Measurements from ENCODE around the gene PGS1.
"Not testable (repeated sequence)": the region's sequence is repeated elsewhere in the genome, so short reads cannot be mapped to it uniquely, and the experiment has no call there.

The PGS1 gene, protein sequence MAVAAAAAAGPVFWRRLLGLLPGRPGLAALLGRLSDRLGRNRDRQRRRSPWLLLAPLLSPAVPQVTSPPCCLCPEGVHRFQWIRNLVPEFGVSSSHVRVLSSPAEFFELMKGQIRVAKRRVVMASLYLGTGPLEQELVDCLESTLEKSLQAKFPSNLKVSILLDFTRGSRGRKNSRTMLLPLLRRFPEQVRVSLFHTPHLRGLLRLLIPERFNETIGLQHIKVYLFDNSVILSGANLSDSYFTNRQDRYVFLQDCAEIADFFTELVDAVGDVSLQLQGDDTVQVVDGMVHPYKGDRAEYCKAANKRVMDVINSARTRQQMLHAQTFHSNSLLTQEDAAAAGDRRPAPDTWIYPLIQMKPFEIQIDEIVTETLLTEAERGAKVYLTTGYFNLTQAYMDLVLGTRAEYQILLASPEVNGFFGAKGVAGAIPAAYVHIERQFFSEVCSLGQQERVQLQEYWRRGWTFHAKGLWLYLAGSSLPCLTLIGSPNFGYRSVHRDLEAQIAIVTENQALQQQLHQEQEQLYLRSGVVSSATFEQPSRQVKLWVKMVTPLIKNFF

DNA sequence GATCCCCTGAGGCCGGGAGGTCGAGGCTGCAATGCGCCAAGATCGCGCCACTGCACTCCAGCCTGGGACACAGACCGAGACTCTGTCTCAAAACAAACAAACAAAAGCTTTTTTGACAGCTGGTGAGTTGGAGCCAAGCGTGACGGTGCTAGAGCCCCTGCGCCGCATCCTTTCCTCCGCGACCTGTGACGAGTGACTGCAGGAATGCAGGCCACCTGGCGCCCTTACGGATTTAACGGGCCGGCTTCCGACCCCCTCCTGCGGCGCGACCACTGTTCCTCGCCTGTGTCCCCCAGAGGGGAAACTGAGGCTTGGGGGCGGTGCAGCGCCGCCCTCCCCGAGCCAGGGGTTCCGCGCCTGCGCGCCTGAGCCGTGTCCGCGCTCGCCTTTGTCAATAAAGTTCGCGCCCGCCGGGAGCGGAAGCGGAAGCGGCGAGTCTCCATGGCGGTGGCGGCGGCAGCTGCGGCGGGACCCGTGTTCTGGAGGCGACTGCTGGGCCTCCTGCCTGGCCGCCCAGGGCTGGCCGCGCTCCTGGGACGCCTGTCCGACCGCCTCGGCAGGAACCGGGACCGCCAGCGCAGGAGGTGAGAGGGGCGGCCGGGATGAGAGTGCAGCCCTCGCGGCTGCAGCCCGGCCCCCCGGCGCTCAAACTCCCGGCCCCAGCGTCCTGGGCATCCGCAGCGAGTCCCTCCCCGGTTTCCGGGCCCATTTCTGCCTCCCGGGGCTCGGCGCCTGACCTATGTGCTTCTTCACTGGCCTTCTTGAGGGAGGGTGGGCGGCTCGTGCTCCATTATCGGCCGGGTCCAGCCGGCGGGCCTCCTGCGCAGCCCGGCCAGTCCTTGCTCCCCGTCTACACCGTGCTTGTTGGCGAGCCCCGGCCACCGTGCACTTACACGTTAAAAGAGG, at the start of gene PGS1:
Gene PGS1 (plus strand): TSS at position 425 of the 906 bp plus-strand sequence. CDS start 17 bp downstream, at position 442.
- DNase-seq, result peak; percentile 83 to 86

DNA sequence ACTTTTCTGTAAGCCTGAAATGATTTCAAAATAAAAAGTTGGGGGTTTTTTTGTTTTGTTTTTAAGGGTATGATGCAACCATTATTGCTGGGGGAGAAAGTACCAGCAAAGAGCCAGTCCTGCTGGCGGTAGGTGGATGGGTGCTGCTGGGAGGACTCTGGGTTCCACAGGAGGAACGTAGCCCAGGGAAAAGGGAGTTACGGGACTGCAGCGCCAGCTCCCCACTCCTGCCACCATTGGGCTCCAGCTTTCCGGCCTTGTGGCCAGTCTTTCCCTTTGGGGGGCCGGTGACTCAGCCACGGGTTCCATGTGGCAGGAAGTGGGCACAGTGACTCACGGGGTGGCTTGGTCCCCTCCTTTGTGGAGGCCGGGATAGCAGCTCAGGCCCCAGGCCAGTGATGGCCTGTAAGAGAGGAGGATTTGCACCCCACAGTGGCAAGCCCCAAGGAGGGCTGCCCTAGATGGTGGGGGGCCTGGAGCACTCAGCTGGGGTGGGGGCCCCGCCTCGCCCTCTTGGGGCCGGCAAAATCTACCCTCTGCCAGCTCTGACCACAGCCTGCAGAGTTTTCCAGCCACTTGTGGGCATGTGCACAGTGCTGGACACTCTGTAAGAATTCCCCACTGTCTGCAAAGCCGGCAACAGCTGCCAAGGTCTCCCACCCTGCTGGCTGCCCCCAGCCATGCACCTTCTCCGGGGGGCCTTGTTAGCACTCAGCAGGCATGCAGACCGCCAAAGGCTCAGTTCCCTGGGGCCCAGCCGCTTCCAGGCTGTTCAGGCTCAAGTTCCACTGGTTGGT, 49.0 kb upstream of the PGS1 start:
- DNase-seq, result peak; percentile 41 to 56

DNA sequence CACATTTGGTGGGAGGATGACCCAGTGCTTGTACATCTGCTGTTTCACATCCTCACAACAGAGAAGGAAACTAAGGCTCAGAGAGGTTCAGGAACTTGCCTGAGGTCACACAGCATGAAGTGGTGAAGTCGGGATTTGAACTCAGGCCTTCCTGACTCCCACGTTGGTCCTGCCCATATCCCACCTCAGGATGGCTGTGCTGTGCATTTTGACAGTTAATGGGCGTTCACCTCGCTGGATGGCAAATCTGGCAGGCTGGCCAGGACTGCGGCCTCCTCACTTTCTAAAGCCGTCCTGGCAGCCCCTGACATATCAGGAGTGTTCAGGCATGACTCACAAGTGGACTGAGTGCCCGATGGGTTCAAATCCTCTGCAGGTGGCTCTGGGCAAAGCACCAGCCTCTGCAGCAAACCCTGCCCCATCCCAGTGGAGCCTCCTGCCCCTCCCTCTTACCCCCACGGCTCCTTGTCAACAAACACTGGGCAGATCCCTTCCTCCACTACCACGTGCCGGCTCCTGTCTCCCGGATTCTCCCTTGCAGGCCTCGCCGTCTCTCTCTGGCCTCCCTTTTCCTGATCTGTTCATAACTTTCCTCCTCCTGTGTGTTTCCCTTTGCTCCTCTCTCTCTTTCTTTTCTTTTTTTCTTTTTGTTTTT, 47.8 kb upstream of the PGS1 start:
- no peak for DNase-seq

DNA sequence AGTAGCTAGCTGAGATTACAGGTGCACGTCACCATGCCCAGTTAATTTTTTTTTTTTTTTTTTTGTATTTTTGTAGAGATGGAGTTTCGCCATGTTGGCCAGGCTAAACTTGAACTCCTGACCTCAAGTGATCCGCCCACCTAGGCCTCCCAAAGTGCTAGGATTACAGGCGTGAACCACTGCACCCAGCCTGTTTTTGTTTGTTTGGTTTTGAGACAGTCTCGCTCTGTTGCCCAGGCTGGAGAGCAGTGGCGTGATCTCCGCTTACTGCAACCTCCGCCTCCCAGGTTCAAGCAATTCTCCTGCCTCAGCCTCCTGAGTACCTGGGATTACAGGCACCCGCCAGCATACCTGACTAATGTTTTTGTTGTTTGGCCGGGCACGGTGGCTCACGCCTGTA, 47.1 kb upstream of the PGS1 start:
- not testable (repeated sequence) for DNase-seq

DNA sequence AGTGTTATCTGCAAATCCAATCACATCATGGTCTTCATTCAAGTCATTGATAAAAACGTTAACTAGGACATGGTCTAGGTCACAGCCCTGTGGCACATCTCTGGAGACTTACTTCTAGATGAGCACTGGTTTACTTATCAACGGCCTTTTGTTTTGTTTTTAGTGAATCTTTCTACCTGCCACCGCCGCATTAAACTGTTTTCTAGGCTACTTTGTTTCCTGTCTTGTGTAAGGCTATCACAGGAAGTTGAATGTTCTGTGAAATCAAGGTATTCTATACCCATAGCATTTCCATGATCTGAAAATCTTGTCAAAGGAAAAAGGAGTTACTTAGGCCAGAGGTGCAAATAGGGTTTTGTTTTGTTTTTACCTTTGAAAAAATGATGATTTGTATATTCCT, 45.5 kb upstream of the PGS1 start:
- DNase-seq, result no peak

DNA sequence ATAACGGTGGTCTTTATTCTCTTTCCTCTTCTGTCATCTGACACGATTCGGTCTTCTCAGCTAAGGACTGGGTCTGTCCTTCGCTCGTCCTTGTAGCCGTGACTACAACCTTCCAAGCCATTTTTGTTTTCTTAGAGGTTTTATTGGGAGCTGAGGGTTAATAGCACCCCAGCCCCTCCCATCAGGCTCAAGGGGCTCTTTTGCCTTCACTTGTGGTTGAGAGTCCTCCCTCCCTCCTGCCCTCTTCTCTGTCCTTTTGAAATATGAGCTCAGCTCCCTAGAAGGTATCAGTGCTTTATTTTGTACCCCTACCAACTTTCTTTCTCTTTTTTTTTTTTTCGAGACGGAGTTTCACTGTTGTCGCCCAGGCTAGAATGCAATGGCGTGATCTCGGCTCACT, 43.2 kb upstream of the PGS1 start:
- no peak for DNase-seq

DNA sequence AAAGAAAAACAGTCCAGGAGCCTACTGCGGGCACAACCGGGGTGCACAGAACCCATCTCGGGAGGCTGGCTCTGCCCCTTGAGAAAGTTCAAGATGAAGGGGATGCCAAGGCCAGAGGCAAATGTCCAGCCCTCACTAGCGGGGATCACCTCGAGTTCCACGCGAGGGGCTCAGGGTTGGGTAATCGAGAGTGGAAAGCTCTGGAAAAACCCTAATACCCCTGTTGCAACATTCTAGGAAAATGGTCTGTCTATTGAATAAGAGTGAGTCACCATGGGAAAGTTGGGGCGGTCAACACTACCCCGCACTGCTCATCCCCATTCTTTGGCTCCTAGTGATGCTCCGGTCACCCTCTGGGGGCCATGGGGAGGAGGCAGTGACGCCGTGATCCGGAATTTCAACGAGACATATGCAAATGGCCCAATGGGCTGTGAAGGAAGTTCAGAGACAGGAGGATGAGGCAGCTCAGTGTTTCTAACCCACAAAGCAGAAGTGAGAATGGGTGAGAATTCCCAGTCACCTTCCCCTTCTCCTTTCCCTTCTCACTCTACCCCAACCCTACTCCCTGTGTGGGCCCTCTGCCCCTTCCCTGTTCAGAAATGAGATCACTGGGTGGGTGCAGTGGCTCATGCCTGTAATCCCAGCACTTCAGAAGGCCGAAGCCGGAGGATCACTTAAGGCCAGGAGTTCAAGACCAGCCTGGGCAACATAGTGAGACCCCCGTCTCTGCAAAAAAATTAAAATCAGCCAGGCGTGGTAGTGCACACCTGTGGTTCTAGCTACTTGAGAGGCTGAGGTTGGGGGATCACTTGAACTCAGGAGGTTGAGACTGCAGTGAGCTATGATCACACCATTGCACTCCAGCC, 41.0 kb upstream of the PGS1 start:
- DNase-seq, result no peak

DNA sequence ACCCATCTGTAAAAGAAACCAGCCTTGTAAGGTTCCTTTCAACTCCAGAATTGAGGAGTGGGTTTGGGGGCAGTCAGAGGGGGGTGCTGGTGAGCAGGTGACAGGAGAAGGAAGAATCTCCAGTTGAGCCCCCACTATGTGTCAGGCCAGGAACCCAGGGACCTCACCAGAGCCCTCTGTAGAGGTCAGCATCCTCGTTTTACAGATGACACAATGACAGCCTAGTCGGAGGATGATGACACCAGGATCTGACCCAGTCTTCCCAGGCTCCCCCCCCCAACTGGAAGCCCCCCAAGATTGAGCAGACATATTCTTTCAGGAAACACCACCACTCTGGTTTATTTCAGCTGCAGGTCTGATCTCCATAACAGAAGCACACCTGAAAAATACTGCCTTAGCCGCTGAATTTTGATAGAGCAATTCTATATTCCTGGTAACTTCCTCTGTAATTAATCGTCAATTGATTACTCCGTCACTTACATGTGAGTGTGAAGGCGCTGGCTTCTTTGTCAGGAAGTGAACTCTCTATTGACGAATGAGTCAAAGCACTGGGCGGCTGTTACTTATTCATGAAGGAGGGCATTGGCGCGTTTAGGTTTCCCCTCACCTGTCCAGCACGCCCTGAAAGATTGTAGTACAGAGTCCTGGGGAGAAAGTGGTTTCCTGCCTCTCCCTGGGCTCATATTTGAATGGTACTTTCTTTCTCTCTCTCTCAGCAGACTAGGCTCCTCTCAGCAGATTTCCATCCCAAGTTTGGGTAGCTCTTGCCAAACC, 39.8 kb upstream of the PGS1 start:
- DNase-seq, result no peak

DNA sequence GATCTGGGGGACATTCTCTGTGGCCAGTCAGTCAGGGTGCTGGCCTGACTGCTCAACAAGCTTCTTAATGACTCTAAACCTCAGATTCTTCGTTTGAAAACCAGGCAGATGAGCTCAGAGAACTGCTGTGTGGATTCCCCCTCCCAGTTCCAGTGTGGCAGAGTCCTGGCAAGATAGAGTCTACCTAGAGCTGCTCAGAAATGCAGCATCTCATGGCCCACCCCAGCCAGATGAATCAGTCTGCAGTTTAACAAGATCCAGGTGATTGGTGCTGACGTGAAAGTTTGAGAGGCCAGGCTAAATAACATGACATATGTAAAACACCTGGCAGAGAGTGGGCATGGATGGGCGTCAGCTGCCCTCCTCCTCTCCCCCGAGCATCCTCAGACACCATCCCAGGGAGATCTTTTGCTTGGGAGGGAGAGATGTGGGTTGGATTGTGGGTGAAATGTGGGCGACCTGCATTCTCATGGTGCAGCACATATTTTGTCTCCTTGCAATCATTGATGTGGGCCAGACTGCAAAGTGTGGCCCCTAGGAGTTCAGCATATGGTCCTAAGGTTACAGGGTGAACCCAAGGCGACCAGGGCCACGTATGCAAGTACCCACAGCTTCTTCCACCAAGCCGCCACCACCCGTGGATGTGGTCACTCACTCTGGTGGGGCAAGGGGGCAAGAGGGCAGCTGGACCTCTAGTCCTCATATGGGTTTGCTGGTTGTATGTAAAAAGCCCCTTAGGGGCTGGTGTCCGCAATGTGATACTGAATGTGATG, 38.1 kb upstream of the PGS1 start:
- no peak for DNase-seq

DNA sequence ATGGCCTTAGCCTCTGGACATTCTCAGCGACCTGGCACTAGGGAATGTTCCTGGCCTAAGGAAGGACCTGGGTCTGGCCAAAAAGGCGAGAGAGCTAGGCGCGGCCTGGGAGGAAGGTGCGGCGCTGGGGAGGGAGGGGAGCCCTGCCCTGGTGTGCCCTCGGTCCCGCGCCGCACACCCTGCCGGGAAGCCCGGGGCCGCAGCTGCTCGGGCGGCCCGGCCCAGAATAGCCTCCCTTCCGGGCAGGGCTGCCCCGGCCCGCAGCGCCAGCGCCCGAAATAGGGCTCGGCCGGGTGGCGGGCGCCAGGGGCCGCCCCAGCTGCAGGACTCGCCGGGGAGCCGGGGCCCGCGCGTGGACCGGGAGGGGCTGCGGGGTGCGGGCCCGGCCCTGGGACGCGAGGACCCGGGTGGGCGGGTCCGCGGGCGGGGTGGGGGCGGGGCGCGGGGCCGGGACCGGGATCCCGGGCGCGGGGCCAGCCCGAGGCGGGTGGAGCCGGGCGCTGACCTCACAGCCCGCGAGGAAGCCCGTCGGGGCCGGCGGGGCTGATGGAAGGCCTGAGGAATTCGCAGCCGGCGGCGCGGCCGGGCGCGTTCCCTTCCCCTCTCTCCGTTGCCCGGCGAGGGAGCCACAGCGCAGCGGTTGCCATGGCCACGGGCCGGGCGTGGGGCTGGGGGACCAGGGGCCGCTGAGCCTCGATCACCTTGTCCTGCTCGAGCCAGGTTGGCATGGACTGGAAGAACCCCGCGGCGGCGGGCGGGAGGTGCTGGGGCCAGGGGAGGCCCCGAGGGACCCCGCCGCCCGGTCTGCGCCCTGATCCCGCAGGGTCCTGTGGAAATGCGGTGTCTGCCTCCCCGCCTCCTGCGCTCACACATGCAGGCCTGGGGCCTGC, 36.6 kb upstream of the PGS1 start:
- DNase-seq, result no peak

DNA sequence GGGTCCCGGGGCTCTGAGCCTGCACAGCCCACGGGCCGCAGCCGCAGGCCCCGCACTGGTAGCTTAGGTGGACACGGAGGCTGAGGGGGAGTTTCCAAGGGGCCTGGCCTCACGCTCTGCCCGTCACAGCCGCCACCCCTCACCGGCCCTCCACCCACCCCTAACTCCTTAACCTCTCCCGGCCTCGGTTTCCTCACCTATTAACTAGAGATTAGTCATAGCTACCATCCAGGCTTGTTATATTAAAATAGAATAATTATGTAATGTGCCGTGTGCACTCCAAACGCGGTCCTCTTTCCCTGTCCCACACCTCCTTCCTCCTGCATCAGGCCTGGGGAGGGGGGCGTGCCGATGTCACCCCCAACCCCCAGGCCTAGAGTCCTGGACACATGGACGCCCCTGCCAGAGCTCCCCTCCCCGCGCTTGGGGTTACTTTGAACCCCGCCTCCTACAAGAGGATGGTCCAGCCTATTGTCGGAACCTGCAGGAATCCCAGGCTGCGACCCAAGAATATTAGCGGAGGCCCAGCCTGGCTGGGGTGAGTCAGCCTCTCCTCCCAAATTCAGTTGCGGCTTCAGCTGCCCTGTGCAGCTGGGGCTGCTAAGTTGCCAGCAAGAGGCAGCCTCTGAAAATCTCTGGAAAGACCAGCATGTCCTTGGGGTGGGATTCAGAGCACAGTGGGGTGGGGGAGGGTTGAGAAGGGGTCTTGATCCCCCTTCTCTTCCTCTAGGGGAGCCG, 35.8 kb upstream of the PGS1 start:
- no peak for DNase-seq

DNA sequence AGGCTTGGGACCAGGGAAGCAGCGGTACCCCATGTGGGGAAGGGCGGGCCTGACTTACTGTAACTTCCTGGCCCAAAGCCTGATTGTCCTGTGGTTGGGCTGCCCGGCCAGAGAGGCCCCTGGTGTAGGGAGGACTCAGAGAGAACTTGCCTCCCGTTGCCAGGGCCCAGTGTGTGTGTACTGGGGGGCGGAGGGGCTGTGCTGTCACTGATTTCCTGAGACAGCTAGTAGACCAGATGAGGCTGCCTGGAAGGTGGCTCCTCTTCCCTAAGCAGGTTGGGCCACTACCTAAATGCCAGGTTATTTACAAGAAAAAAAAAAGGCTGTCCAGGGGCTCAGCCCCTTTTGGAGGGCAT, 35.3 kb upstream of the PGS1 start:
- peak; percentile 25 to 42 for DNase-seq

DNA sequence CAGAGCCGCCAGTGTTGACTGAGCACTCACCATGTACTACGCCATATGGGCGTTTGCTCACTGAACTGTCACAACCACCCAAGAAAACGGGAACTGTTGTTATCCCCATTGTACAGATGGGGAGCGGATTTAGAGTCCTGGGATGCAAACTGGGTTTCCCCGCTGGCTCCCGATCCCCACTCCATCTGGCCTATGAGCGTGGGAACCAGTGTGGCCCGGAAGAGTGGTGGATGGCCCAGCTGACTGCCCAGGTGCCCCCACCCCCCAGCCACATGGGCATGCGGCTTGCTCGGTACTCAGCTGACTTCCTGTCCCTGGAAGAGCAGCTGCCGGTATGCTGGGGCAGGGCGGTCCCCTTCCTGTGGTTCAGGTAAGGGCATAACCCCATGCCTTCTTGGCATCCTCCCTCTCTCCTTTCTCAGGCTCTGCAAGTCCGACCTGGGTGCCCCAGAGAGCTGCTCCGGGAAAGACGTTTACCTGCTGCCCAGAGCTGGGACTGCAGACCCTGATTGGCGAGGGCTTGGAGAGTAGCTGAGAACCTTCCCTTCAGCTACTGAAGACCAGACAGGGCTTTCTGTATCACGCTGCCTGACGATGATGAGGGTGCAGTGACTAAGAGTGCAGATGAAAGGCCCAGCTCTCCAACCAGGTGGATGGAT, 34.8 kb upstream of the PGS1 start:
- DNase-seq, result peak; percentile 69 to 71

DNA sequence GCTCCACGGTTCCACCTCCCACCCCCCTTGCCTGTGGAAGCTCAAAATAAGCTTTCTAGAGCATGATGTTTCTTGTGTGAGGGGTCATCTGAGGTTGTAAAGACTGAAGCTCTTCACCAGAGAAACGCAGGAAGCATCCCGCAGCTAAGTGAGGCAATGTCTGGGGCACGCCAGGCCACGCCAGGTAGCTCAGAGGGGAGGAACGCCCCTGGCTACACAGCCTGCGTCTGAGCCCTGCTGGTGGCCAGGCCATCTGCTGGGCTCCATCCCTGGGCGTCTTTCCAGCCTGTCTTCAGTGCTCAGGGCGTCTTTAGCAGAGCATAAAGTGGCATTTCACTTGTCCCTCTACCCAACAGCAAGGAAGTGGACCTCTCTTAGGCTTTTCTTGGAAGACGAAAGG, 33.8 kb upstream of the PGS1 start:
- no peak for DNase-seq

DNA sequence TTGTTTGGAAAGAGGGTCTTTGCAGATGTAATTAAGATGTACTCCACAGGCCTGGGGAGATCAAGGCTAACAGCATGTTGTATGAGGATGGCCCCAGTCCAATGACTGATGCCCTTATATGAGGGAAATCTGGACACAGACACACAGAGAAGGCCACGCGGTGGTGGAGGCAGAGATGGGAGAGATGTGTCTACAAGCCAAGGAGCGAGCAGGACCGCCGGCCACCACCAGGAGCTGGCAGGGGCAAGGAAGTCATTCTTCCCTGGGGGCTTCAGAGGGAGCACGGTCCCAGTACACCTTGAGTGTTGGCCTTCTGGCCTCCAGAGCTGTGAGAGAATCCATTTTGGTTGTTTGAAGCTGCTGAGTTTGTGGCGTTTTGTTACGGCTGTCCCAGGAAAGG, 33.3 kb upstream of the PGS1 start:
- no peak for DNase-seq

DNA sequence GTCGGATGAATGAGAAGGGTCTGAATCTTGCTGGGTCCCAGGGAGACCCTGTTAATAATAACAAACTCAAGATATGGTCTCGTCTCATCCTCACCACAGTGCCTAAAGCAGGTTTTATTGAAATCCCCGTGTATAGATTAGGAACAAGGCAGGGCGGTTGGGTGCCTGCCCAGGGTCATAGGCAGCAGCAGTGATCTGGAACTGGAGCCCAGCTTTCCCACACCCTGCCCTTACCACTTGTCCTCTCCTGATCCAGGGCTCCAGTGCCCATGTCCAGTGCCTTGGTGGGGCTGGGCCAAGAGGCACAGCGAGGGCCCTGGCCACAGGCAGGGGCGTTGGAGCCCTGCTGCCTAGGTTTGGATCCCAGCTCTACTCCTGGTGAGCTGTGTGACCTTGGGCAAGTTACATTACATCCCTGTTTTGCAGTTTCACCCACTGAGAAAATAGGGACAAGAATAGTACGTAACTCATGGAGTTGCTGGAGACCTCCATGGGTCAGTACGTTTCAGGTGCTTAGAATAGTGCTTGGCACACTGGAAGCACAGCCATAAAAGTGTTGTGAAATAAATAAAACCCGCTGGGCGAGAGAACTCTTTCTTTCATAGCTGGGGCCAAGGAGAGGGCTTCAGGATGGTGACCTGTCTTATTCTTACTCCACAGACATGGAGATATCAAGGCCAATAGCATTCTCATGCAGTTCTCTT, 32.5 kb upstream of the PGS1 start:
- DNase-seq, result no peak

All from activated CD4-positive, alpha-beta T cell treated with anti-CD3 and anti-CD28 coated beads, Interleukin-2, amount 50 U/mL, for 48 hours (primary cell).